NCI-H146 treated with DMSO at 0.1 percent for 48 hours (cell line): ENCODE measurements around the gene MYBBP1A.

Experiments used
- DNase-seq: peaks from one replicate; lab custom pipeline; 2025; ENCODE audit not compliant: unreplicated experiment; lab: John Stamatoyannopoulos, UW

The MYBBP1A gene

DNA sequence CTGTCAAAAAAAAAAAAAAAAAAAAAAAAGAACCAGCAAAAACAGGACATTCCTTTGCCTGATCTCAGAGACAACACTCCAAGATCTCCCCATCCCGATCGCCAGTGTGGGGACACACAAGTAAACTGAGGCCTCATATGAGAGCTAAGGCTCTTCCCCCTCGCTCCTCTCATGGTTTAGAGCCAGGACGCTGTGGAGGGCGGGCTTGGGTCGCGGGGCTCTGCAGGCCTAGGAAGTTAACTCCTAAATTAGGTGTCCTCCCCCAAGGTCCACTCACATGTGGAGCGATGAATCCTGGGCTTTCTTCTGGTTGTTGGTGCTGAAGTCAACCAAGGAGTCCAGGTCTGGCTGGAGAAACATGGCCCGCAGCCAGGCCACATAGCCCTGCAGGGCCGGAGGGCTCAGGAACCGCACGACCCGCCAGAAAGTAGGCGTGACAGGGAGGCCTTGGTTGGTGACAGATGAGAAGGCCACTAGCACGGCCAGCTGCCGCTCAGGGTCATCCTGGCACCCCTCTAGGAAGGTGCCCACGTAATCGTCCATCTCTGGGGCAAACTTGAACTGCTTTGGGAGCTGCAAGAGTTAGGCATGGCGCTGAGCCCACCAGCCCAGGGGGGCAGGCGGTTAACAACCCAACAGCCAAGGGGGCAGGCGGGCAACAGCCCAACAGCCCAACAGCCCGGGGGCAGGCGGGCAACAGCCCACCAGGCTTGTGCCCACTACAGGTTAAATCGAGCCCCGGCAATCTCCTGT lies 5.2 kb downstream of the MYBBP1A start:
- no peak for DNase-seq

- DNase-seq, result no peak
Measured at GRCh38 chr17:4548721-4549531, 6.3 kb downstream of the MYBBP1A start.

DNA sequence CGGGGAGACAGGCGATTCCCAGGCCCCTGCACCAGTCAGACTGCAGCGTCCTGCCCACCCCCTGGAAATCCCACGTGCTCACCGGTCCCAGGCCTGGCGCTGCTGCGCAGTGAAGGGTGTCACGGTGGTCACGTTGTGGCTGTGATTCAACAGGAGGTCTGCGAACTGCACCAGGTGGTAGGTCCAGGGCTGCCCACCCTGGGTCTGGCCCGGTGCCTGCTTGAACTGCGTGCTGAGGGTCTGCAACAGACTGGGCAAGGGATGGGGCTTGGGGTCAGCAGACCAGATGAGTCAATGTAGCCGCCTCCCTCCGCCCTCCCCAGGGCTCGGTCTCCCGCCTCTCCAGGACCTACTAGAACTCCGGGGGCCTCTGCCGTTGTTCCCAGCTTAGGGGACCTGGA lies 7.1 kb downstream of the MYBBP1A start:
- no peak for DNase-seq

- no peak for DNase-seq
Measured at GRCh38 chr17:4547118-4547906, 7.9 kb downstream of the MYBBP1A start.

- no peak for DNase-seq
Measured at GRCh38 chr17:4545217-4545951, 9.8 kb downstream of the MYBBP1A start.

DNA sequence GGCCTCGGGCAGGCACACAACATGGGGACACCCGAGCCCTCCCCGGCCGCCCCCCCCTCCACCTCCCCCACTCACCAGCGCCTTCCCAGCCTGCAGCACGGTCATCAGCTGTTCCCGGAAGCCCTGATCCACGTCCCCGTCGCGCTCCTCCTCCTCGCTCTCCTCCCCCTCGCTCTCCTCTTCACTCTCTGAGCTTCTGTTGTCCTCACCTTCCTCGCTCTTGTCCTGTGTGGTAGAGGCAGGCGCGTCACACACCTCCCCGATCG lies 10.3 kb downstream of the MYBBP1A start:
- no peak for DNase-seq

DNA sequence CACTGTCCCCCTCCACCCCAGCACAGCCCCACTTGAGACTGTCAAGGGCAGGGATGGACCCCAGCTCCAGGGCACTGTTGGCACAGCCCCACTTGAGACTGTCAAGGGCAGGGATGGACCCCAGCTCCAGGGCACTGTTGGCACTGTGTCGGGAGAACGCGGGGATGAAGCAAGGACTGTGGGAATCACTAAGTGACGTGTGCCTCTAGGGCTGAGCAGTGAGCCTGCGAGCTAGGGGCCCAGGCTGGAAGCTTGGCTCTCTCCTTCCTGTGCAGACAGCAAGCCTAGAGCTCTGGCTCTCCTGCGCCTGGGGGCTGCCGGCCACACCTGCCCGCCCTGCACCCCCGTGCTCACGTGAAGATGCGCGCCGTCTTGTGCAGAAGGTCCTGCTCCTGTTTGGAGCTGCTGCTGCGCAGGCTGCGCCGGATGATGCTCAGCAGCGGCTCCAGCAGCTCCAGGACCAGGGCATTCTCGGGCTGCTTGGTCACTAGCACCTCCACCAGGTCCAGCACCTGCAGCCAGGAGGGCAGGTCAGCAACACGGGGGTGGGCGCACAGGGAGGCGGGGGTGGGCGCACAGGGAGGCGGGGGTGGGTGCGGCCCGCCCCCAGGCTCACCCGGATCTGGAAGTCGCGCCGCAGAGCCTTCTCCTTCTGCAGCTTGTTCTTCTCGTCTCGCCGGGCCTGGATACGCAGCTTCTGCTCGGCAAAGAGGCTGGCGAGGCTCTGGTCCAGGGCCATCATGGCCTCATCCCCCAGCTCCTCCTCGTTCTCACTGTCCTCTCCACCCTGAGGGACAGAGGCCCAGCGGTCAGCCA lies 10.8 kb downstream of the MYBBP1A start:
- no peak for DNase-seq

GRCh38 chr17:4543557-4544026 lies 11.6 kb downstream of the MYBBP1A start:
- no peak for DNase-seq

DNA sequence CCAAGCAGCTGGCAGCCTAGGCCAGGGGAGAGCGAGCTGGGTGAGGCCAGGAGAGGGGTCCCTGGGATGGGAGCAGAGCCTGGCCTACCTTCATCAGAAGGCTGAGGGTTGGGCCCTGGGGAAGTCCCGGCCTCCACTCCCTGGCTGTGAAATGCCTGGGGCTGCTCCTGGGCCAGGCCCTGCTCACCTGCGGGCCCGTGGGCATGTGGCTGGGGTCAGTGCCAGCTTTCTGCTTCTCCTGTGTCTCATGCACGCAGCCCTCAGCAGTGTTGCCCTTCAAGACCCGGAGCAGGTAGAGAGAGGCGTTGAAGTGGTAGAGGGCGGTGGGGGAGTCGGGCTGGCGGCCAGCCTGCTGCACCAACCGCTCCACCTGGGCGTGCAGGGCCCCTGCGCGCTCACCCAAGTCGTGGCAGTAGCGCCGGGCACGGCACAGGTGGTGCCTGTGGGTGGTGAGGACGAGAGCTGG lies 12.4 kb downstream of the MYBBP1A start:
- no peak for DNase-seq

GRCh38 chr17:4542003-4542725 lies 13.0 kb downstream of the MYBBP1A start:
- no peak for DNase-seq

- DNase-seq, result no peak
Measured at GRCh38 chr17:4541328-4542002, 13.7 kb downstream of the MYBBP1A start.

DNA sequence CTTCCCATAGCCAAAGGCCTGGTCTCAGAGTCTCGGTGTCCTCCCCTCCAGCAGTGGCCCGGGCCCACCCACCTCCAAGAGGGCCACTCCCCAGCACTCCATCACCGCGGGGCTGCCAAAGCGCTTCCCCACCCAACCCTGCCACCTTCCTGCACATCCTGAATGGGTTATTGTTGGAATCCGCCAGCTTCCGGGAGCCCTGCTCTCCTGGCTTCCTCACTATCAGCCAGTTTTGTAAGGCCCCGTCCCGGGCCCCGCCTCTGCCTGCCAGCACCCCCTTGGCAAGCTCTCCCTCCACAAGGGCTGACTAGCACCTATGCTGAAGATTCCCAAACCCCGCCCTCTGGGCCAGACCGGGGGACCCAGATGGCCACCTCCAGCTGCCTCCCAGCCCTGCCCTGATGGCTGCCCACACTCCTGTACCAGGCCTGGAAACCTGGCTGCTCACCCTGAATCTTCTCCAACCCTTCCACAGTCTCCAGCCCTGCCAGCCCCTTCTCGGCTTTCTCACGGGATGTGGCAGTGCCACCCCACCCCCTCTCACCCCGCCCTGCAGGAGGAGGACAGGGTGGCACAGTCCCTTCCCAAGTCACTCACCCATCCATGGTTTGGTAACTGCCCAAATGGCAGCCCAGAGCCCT lies 14.4 kb downstream of the MYBBP1A start:
- no peak for DNase-seq

GRCh38 chr17:4540224-4540651 lies 14.9 kb downstream of the MYBBP1A start:
- DNase-seq, result no peak

DNA sequence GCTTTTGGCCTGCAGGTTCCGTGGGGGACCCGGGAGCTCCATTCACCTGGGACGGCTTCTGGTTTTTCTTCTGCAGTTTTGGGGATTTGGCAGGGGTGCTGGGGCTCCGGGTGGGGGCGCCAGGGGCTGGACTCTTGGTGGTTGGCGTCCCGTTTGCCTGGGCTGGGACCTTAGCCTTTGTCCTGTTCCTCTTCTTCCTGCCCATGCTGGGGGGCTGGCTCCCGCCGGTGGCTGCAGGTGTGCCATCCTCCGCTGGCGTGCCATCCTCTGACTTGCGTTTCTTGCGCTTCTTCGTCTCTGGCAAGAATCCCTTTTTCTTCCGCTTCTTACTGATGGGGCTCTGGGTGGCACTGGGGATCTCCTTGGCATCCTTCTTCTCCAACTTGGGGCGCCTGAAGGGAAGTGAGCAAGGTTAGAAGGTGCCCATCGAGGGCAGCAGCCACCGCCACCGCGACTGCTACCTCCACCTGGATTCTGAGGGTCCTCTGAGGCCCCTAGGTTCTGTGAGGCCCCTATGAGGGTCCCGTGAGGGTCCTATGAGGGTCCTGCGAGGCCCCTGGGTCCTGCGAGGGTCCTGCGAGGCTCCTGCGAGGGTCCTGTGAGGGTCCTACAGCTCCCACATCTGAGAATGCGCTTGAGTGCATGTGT lies 15.5 kb downstream of the MYBBP1A start:
- no peak for DNase-seq

- no peak for DNase-seq
Measured at GRCh38 chr17:4539025-4539424, 16.2 kb downstream of the MYBBP1A start.

DNA sequence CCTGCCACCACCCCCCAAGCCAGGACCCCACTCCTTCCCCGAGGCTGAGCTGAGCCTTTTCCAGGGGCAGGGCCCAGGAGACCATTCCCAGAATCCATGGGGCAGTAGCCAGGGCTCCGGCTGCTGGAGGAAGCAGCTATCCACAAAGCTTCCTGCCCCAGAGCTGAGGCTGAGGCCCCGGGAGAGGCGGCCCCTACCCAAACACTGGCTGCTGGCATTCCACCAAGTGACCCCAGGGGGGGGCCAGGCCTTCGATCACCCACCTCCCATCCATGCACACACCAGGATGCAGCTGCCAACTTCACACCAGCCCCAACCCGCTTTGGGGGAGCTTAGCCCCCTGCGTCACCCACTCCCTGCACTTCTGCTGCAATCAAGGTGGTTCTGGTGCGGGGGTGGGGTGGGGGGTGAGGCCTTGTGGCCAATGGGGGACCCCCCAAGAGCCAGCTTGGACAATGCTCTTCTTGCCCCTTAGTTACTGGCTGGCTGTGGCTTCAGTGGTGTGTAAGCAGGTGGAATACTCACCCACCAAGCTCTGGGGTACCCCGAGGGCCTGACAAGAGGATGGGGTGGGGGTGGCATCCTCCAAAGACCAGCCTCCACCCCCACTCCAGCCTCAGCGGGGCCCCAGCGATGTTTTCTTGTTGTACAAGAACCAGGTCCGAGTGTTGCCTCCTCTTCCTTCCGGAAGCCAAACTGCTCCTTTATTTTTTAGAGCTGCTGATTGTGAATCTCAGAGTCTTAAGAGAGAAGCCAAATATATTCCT lies 16.8 kb downstream of the MYBBP1A start:
- DNase-seq, result no peak
